ENCODE results near the gene UBE2E2. TPM values are rescaled to one million over a fixed set of nuclear protein-coding genes. Genes with fewer than 3 reads are reported as not detected.
A peak's percentile ranks its signal among the peaks of the same experiment; 100 is the strongest.
"Not testable (repeated sequence)": the region's sequence is repeated elsewhere in the genome, so short reads cannot be mapped to it uniquely, and the experiment has no call there.

The UBE2E2 gene
- total RNA-seq, 1 experiment from 2014 or later: 38.6 TPM

DNA sequence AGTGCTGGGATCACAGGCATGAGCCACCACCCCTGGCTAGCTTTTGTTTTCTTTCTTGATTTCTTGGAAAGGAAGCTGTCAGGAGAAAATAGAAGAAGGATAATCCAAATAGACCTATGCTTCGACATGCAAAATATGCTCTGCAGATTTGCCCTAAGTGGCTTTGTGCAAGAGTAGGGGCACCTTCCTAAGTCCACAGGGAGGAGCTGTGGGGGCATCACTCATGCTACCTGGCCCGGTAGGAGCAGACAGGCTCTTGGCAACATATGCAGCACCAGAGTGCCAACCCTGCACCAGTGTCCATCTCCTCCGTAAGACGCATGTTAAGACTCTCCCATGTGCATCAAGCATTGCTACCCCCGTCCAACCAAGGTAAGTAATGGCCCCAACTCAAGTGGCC, 411.9 kb downstream of the UBE2E2 start:
- no peaks in the 10 kb centered on the region for H3K79me2 ChIP-seq (ENCODE audit: insufficient read depth, low read length)
- no peaks in the 10 kb centered on the region for H3K4me1 ChIP-seq (ENCODE audit: insufficient read depth, low read length)
- no peak overlapping the region for H4K5ac ChIP-seq (ENCODE audit: insufficient read length, low read depth, low read length)
- H3T11ph ChIP-seq (ENCODE audit: low read length): no peak overlapping the region
- H3K4me3 Mint-ChIP-seq: no peak overlapping the region
- no CpG with 5 or more reads among the region's 5 CpGs for WGBS (ENCODE audit: extremely low coverage, insufficient read length, low lambda C conversion rate)
- no peaks in the 10 kb centered on the region for H3K79me1 ChIP-seq (ENCODE audit: insufficient read depth, low read depth, low read length, poor library complexity, severe bottlenecking)
- no peak overlapping the region for H3K27ac ChIP-seq (ENCODE audit: insufficient read length, low read depth, low read length)
- no peaks in the 10 kb centered on the region for H4K20me1 ChIP-seq (ENCODE audit: control insufficient read depth, insufficient read depth, insufficient read length)
- H2BK5ac ChIP-seq (ENCODE audit: insufficient read length, low read length): no peak overlapping the region
- peaks cover 0 to 3% (median 3%) of the 10 kb centered on the region in 3 experiments; a peak in 1 of 7 replicates for H3K36me3 Mint-ChIP-seq (ENCODE audit: insufficient read depth in 1 of 3, low read depth in 3 of 3)
- H2BK20ac ChIP-seq (ENCODE audit: low read depth, low read length, poor library complexity, severe bottlenecking): no peak overlapping the region
- no peak overlapping the region for H2BK15ac ChIP-seq (ENCODE audit: low read depth, low read length)
- no peak overlapping the region for H3K18ac ChIP-seq (ENCODE audit: insufficient read length, low read depth, low read length)
- H3K9ac ChIP-seq (ENCODE audit: extremely low read depth, insufficient read length, low read length): no peak overlapping the region
- peaks cover 3% of the 10 kb centered on the region in 2 experiments; a peak in 3 of 5 replicates for H3K9me3 Mint-ChIP-seq
- no peak overlapping the region for H3K14ac ChIP-seq (ENCODE audit: insufficient read depth, low read length)
- H3K4ac ChIP-seq (ENCODE audit: low read depth, low read length): no peak overlapping the region
- H3K27me3 Mint-ChIP-seq (ENCODE audit: low read depth): peaks cover 2% of the 10 kb centered on the region; the same call in 1 of the 2 replicates
- no peaks in the 10 kb centered on the region for H3K9me3 ChIP-seq (ENCODE audit: control insufficient read depth, low read depth, low read length)
- no peak overlapping the region for H3K23ac ChIP-seq (ENCODE audit: insufficient read length, low read depth, low read length)
- TF ChIP-seq, protein P1, sequence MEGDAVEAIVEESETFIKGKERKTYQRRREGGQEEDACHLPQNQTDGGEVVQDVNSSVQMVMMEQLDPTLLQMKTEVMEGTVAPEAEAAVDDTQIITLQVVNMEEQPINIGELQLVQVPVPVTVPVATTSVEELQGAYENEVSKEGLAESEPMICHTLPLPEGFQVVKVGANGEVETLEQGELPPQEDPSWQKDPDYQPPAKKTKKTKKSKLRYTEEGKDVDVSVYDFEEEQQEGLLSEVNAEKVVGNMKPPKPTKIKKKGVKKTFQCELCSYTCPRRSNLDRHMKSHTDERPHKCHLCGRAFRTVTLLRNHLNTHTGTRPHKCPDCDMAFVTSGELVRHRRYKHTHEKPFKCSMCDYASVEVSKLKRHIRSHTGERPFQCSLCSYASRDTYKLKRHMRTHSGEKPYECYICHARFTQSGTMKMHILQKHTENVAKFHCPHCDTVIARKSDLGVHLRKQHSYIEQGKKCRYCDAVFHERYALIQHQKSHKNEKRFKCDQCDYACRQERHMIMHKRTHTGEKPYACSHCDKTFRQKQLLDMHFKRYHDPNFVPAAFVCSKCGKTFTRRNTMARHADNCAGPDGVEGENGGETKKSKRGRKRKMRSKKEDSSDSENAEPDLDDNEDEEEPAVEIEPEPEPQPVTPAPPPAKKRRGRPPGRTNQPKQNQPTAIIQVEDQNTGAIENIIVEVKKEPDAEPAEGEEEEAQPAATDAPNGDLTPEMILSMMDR (conservative IDR thresholded peaks at IDR 0.05): peak; percentile 22; the same call in 1 of the 3 replicates
- H2AFZ ChIP-seq (ENCODE audit: low read length): no peak overlapping the region
- H2BK120ac ChIP-seq (ENCODE audit: low read depth, low read length, poor library complexity, severe bottlenecking): no peak overlapping the region
- H3K27me3 ChIP-seq (ENCODE audit: insufficient read depth, low read length): no peaks in the 10 kb centered on the region
- H3K4me2 ChIP-seq (ENCODE audit: insufficient read depth, insufficient read length, low read length): no peak overlapping the region
- DNase-seq: no peak
- H4K8ac ChIP-seq (replicated peaks; ENCODE audit: insufficient read length, low read depth, low read length): no peak overlapping the region
- no peak overlapping the region for H3K56ac ChIP-seq (ENCODE audit: insufficient read length, low read depth, low read length)
- H3K4me1 Mint-ChIP-seq: peaks cover 19% of the 10 kb centered on the region in 2 experiments
- H2BK12ac ChIP-seq (ENCODE audit: insufficient read length, low read depth, low read length): no peak overlapping the region
- no peak overlapping the region for H2AK5ac ChIP-seq (ENCODE audit: insufficient read length, low read length)
- no peak overlapping the region for H3K27ac Mint-ChIP-seq
- no peaks in the 10 kb centered on the region for H3K23me2 ChIP-seq (ENCODE audit: insufficient read length, low read depth, low read length, poor library complexity, severe bottlenecking)
- H4K91ac ChIP-seq (ENCODE audit: insufficient read length, low read depth, low read length): no peak overlapping the region

GRCh38 chr3:23618475-23618874, 415.3 kb downstream of the UBE2E2 start:
- not testable (repeated sequence) for H3K27ac Mint-ChIP-seq; H3K18ac ChIP-seq (ENCODE audit: insufficient read length, low read depth, low read length); H3K9ac ChIP-seq (ENCODE audit: extremely low read depth, insufficient read length, low read length); H3K4ac ChIP-seq (ENCODE audit: low read depth, low read length); H3K9me3 ChIP-seq (ENCODE audit: control insufficient read depth, low read depth, low read length); H2AFZ ChIP-seq (ENCODE audit: low read length); H4K5ac ChIP-seq (ENCODE audit: insufficient read length, low read depth, low read length); H3K4me3 Mint-ChIP-seq; H3K56ac ChIP-seq (ENCODE audit: insufficient read length, low read depth, low read length); H2BK5ac ChIP-seq (ENCODE audit: insufficient read length, low read length); H3T11ph ChIP-seq (ENCODE audit: low read length); H4K8ac ChIP-seq (replicated peaks; ENCODE audit: insufficient read length, low read depth, low read length); H3K4me2 ChIP-seq (ENCODE audit: insufficient read depth, insufficient read length, low read length); H2BK15ac ChIP-seq (ENCODE audit: low read depth, low read length); H3K79me2 ChIP-seq (ENCODE audit: insufficient read depth, low read length); H3K27me3 ChIP-seq (ENCODE audit: insufficient read depth, low read length); H3K14ac ChIP-seq (ENCODE audit: insufficient read depth, low read length); DNase-seq; H3K23me2 ChIP-seq (ENCODE audit: insufficient read length, low read depth, low read length, poor library complexity, severe bottlenecking); H4K20me1 ChIP-seq (ENCODE audit: control insufficient read depth, insufficient read depth, insufficient read length); H3K79me1 ChIP-seq (ENCODE audit: insufficient read depth, low read depth, low read length, poor library complexity, severe bottlenecking); H2BK20ac ChIP-seq (ENCODE audit: low read depth, low read length, poor library complexity, severe bottlenecking); H3K4me1 ChIP-seq (ENCODE audit: insufficient read depth, low read length); H3K27ac ChIP-seq (ENCODE audit: insufficient read length, low read depth, low read length); H3K27me3 Mint-ChIP-seq (ENCODE audit: low read depth); H3K23ac ChIP-seq (ENCODE audit: insufficient read length, low read depth, low read length); H3K36me3 Mint-ChIP-seq (ENCODE audit: insufficient read depth in 1 of 3, low read depth in 3 of 3); H4K91ac ChIP-seq (ENCODE audit: insufficient read length, low read depth, low read length); H2BK12ac ChIP-seq (ENCODE audit: insufficient read length, low read depth, low read length); H2BK120ac ChIP-seq (ENCODE audit: low read depth, low read length, poor library complexity, severe bottlenecking); H2AK5ac ChIP-seq (ENCODE audit: insufficient read length, low read length)
- Mint-ChIP-seq H3K4me1 (peaks cover 13% of the 10 kb centered on the region in 2 experiments), H3K9me3 (peaks cover 12 to 17% of the 10 kb centered on the region in 2 experiments)
- no CpG with 5 or more reads among the region's 2 CpGs for WGBS (ENCODE audit: extremely low coverage, insufficient read length, low lambda C conversion rate)

Measured in H9 (cell line).